PFSK-1 (cell line): Measurements from ENCODE around the gene RSRC1.

Experiments used
- FOXP2 ChIP-seq: optimal IDR thresholded peaks from 2 replicates; pipeline ENCODE3; 2011; ENCODE audit warnings: borderline replicate concordance, control low read depth, inconsistent platforms; ENCODE audit not compliant: insufficient read depth; ENCODE audit errors: extremely low read length, extremely low read depth
- POLR2AphosphoS5 ChIP-seq: IDR thresholded peaks from 2 replicates; pipeline ENCODE4 v1.6.1; 2012; ENCODE audit warnings: low read depth, mild to moderate bottlenecking, control low read depth, low read length, moderate library complexity
- REST ChIP-seq, 2 experiments: IDR thresholded peaks; 2 replicates each; pipeline versions ENCODE4 v1.6.1 to v1.8.0; 2011 to 2012; ENCODE audit warnings: low read depth in 2 of 2, low read length in 2 of 2, control low read depth in 1 of 2, inconsistent platforms in 1 of 2, mild to moderate bottlenecking in 1 of 2, moderate library complexity in 1 of 2; ENCODE audit not compliant: insufficient read depth in 1 of 2
- SIN3A ChIP-seq: IDR thresholded peaks from 2 replicates; pipeline ENCODE4 v1.6.1; 2012; ENCODE audit warnings: mild to moderate bottlenecking, low read length, moderate library complexity, borderline replicate concordance; ENCODE audit not compliant: insufficient read depth
- TAF1 ChIP-seq: IDR thresholded peaks from 2 replicates; pipeline ENCODE4 v1.6.1; 2012; ENCODE audit warnings: low read length, control low read depth, borderline replicate concordance; ENCODE audit not compliant: insufficient read depth

- no peak for TF ChIP-seq POLR2AphosphoS5
- TF ChIP-seq REST (IDR thresholded peaks at IDR 0.05; ENCODE audit: insufficient read depth in 1 of 2, low read depth in 2 of 2, low read length in 2 of 2) = no peak
- no peak for TF ChIP-seq SIN3A
- TF ChIP-seq TAF1 = no peak
- TF ChIP-seq FOXP2 = no peak
Observed at GRCh38 chr3:158091531-158091930, 18.4 kb upstream of the RSRC1 start.
